HL-60 (cell line): Measurements from ENCODE around the gene GSTM2.
"Not testable (repeated sequence)": the region's sequence is repeated elsewhere in the genome, so short reads cannot be mapped to it uniquely, and the experiment has no call there.

Source experiments
- CTCF ChIP-seq: IDR thresholded peaks from one replicate; pipeline ENCODE4 v1.5.1; 2011; ENCODE audit warnings: low read length, control low read depth, inconsistent platforms; ENCODE audit not compliant: insufficient read depth
- GABPA ChIP-seq: IDR thresholded peaks from 2 replicates; pipeline ENCODE4 v1.6.1; 2012; ENCODE audit warnings: low read depth
- POLR2AphosphoS5 ChIP-seq: IDR thresholded peaks from 2 replicates; pipeline ENCODE4 v1.6.1; 2012; ENCODE audit warnings: low read depth
- REST ChIP-seq: IDR thresholded peaks from 2 replicates; pipeline ENCODE4 v1.6.1; 2012; ENCODE audit warnings: low read depth; ENCODE audit not compliant: insufficient replicate concordance
- SPI1 ChIP-seq: IDR thresholded peaks from 2 replicates; pipeline ENCODE4 v1.6.1; 2012; ENCODE audit warnings: low read depth, mild to moderate bottlenecking, borderline replicate concordance

DNA sequence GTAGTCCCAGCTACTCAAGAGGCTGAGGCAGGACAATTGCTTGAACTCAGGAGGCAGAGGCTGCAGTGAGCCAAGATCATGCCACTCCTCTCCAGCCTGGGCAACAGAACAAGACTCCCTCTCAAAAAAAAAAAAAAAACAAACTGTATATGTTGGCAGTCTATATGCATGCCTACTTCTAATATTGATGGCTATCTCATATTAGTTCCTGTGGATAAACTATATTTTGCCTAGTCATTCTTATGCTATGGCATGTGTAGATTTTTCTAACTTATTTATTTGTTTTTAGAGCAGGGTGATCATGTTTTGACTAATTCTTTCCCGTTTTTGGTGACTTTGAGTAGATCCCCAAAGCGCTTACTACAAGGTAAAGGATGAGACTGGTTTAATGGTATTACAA, 10.8 kb downstream of the GSTM2 start:
- TF ChIP-seq GABPA, CTCF, POLR2AphosphoS5, REST, SPI1: not testable (repeated sequence)
